HFF-Myc (cell line): ENCODE measurements around the gene C1orf210.

Experiments used
- DNase-seq: peaks from one replicate; pipeline ENCODE4 v3.0.0-alpha.2; 2011; ENCODE audit warnings: low read depth; ENCODE audit errors: extremely low read depth
- H3K4me3 ChIP-seq: replicated peaks from 2 replicates; pipeline ENCODE4 v1.5.1; 2011; ENCODE audit warnings: low read depth, mild to moderate bottlenecking, control low read depth, low read length
- CTCF ChIP-seq: IDR thresholded peaks from 2 replicates; pipeline ENCODE4 v1.5.1; 2012; ENCODE audit warnings: mild to moderate bottlenecking, low read depth, low read length, control low read depth; ENCODE audit errors: missing control alignments

The C1orf210 gene

DNA sequence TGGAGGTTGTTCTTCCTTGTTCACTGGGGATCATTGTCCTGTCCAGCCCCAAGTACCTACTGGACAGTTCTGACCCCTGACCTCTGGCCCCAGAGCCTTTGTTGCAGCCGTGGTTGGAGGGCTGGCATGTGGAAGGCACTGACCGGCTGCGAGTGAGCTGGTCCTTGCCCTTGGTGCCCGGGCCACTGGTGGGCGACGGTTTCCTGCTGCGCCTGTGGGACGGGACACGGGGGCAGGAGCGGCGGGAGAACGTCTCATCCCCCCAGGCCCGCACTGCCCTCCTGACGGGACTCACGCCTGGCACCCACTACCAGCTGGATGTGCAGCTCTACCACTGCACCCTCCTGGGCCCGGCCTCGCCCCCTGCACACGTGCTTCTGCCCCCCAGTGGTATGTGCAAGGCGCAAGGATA, 26.8 kb upstream of the C1orf210 start:
- H3K4me3 ChIP-seq, result no peak overlapping the region
- DNase-seq, result no peak
- no peak for TF ChIP-seq CTCF

GRCh38 chr1:43311521-43311920, 26.1 kb upstream of the C1orf210 start:
- DNase-seq, result no peak
- H3K4me3 ChIP-seq, result no peak overlapping the region
- TF ChIP-seq CTCF, result no peak

DNA sequence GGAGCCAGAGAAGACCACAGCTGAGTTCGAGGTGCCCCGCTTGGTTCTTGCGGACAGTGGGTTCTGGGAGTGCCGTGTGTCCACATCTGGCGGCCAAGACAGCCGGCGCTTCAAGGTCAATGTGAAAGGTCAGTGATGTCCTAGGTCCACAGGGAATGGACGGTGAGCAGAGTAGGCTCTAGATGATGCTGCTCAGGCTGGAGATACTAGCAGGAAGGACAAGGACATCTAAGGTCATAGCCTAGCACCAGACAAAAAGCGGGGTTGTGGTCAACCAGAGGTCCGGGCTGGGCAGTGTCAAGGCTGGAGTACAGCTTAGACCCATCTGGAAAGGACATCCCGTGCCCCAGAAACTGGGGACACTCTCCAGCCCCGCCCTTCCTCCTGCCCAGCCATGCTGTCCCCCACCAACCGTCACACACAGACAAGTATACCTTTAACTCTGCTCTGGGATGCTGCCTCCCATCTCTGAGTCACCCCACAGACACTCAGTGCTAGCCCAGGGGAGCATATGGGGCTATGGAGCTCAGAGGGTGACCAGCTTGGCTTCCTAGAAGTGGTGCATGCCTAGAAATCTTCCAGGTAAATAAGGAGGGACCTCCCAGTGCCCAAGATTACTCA, 24.1 kb upstream of the C1orf210 start:
- TF ChIP-seq CTCF, result no peak
- H3K4me3 ChIP-seq, result no peak overlapping the region
- no peak for DNase-seq

DNA sequence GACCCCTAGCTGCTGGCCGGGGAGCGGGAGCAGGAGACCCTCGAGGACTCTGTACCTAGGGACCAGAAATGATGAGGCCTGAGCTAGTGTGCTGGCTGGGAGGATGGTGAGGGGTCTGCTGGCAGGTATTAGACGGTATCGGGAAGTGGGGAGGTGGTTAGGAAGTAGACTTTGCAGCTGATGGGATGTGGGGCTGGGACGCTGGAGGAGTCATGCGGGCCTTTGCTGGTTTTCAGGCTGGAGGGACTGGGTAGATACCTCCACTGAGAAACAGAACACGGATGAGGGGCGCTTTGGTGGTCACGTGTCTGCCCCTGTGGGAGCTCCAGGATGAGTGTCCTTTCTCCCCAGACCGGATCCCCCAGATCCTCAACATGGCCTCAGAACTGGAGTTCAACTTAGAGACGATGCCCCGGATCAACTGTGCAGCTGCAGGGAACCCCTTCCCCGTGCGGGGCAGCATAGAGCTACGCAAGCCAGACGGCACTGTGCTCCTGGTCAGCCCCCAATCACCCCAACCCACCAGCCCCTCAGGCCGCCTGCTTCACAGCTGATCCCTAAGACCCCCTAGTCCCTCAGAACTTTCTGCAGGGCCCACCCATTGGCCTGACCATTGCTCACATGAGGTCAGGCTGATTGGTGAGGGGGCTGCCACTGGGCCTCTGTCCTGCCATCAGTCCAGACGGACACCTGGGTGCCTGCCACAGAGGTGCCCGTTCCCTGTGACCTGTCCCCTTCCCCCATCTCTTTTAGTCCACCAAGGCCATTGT, 23.4 kb upstream of the C1orf210 start:
- H3K4me3 ChIP-seq, result no peak overlapping the region
- no peak for TF ChIP-seq CTCF
- no peak for DNase-seq

DNA sequence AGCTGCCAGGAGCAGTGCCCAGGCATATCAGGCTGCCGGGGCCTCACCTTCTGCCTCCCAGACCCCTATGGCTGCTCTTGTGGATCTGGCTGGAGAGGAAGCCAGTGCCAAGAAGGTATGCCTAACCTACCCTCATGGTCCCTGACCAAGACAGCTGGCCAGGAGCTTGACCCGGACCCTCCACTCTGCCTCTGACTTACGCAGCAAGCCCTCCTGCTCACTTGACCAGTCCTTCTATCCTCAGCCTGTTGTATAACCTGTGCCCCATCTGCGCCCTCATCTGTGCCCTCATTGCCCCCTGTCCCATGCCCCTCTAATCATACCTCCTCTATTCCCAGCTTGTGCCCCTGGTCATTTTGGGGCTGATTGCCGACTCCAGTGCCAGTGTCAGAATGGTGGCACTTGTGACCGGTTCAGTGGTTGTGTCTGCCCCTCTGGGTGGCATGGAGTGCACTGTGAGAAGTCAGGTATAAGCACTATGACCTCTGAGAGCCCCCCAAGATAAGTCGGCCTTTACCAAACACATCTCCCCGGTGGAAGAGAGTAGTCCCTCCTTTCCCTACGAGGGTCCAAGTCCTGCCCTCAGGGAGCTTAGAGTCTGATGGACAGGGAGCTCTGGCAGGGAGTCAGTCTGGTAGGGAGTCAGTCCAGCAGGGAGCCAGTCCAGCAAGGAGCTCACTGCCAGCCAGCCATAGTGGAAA, 22.2 kb upstream of the C1orf210 start:
- DNase-seq, result no peak
- no peak for TF ChIP-seq CTCF
- H3K4me3 ChIP-seq, result no peak overlapping the region

GRCh38 chr1:43306688-43307457, 21.5 kb upstream of the C1orf210 start:
- no peak overlapping the region for H3K4me3 ChIP-seq
- no peak for TF ChIP-seq CTCF
- DNase-seq, result no peak
